ENCODE data around the gene SLC38A6. TPM values are rescaled to one million over a fixed set of nuclear protein-coding genes. Genes with fewer than 3 reads are reported as not detected.

SLC38A6 gene
- total RNA-seq, 1 donor from 2014 or later = 16.1 TPM

GRCh38 chr14:60981633-60982455, 799 bp downstream of the SLC38A6 start:
- peak overlapping the region; percentile 75 for H3K4me3 ChIP-seq (ENCODE audit: low read depth, low read length)
- no peaks in the 10 kb centered on the region for H3K27me3 ChIP-seq (ENCODE audit: control insufficient read depth, insufficient read depth, low read length)
- FAIRE-seq (no peak), DNase-seq (ENCODE audit: low read depth) (peak; percentile 78)
- no peak for TF ChIP-seq CTCF (IDR thresholded peaks at IDR 0.05; ENCODE audit: insufficient read depth, low read length, severe bottlenecking)
- H3K36me3 ChIP-seq (ENCODE audit: control insufficient read depth, insufficient read depth, low read length) = peaks cover 2% of the 10 kb centered on the region

- FAIRE-seq (no peak), DNase-seq (ENCODE audit: low read depth) (no peak)
Measured at GRCh38 chr14:60984196-60984595, 3.2 kb downstream of the SLC38A6 start.

GRCh38 chr14:60986500-60986899, 5.5 kb downstream of the SLC38A6 start:
- Histone ChIP-seq H3K27me3 (ENCODE audit: control insufficient read depth, insufficient read depth, low read length) (no peaks in the 10 kb centered on the region), H3K4me3 (ENCODE audit: low read depth, low read length) (no peak overlapping the region), H3K36me3 (ENCODE audit: control insufficient read depth, insufficient read depth, low read length) (peaks cover 2% of the 10 kb centered on the region)
- TF ChIP-seq CTCF (IDR thresholded peaks at IDR 0.05; ENCODE audit: insufficient read depth, low read length, severe bottlenecking) = no peak
- no peak for DNase-seq (ENCODE audit: low read depth)
- no peak for FAIRE-seq

More at GRCh38 chr14:60984196-60984595, 3.2 kb downstream of the SLC38A6 start:
- no peaks in the 10 kb centered on the region for H3K27me3 ChIP-seq (ENCODE audit: control insufficient read depth, insufficient read depth, low read length)
- H3K36me3 ChIP-seq (ENCODE audit: control insufficient read depth, insufficient read depth, low read length) = peaks cover 2% of the 10 kb centered on the region
- no peak for TF ChIP-seq CTCF (IDR thresholded peaks at IDR 0.05; ENCODE audit: insufficient read depth, low read length, severe bottlenecking)
- no peak overlapping the region for H3K4me3 ChIP-seq (ENCODE audit: low read depth, low read length)

- H3K36me3 ChIP-seq (ENCODE audit: control insufficient read depth, insufficient read depth, low read length) = peaks cover 2% of the 10 kb centered on the region
- no peak for TF ChIP-seq CTCF (IDR thresholded peaks at IDR 0.05; ENCODE audit: insufficient read depth, low read length, severe bottlenecking)
- H3K27me3 ChIP-seq (ENCODE audit: control insufficient read depth, insufficient read depth, low read length) = no peaks in the 10 kb centered on the region
- DNase-seq (ENCODE audit: low read depth) = no peak
- no peak for FAIRE-seq
- H3K4me3 ChIP-seq (ENCODE audit: low read depth, low read length) = no peak overlapping the region
Measured at GRCh38 chr14:60989599-60989998, 8.6 kb downstream of the SLC38A6 start.

- FAIRE-seq (no peak), DNase-seq (ENCODE audit: low read depth) (no peak)
- no peaks in the 10 kb centered on the region for H3K27me3 ChIP-seq (ENCODE audit: control insufficient read depth, insufficient read depth, low read length)
- no peak overlapping the region for H3K4me3 ChIP-seq (ENCODE audit: low read depth, low read length)
- no peaks in the 10 kb centered on the region for H3K36me3 ChIP-seq (ENCODE audit: control insufficient read depth, insufficient read depth, low read length)
- no peak for TF ChIP-seq CTCF (IDR thresholded peaks at IDR 0.05; ENCODE audit: insufficient read depth, low read length, severe bottlenecking)
Measured at GRCh38 chr14:60998617-60999016, 17.6 kb downstream of the SLC38A6 start.
